NCI-H524 (cell line): Measurements from ENCODE around the gene R3HDM2.
"Not testable (repeated sequence)": the region's sequence is repeated elsewhere in the genome, so short reads cannot be mapped to it uniquely, and the experiment has no call there.

Source experiments
- DNase-seq, 2 experiments: peaks; one replicate each; lab custom pipeline; 2025; lab: John Stamatoyannopoulos, UW

The R3HDM2 gene

DNA sequence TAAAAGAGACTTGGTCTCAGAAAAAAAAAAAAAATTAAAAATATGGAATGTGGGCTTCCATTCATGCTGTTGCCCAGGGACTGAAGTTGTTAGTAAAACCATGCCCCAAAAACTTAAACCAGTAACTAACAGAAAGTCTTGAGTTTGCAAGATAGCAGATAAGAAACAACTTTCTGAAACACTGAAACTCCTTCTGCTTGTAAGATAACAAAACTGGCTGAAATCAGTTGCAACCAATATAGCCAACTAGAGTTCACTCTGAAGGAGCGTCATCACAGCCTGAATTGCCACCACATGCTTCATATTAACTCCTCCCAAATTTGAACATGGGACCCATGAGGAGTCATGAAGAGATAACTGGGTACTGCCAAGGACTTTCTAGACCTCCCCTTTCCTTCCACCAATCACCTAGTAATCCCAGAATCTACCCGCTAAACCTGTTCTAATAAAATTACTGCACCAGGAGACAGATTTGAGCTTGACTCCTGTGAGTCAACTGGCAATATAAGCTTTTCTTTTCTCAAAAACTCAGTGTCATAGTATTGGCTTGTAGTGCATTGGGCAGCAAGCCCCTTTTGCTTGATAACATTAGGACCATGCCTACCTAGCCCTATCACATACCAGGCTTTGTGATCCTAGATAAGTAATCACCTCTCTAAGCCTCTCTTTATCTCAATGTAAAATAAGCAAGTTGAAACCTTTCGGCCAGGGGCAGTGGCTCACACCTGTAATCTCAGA lies 53.6 kb downstream of the R3HDM2 start:
- DNase-seq, result no peak

DNA sequence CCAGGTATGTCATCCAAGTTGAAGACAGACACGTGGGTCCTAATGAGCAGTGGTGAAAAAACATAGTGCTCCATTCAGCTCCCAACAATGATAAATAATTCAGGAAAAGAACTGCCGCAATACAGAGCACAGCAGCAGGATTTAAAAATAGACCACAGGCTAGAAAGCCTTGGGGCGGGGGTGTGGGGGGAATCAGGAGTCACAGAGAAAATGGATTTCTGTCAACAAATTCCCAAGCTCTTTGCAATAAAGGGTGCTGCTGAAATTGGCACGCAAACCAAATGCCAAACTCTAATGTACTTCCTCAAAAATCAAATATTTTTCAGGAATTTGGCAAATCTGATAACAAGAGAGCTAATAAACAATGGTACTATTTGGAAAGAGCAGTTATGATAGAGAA lies 58.6 kb downstream of the R3HDM2 start:
- DNase-seq, result no peak

DNA sequence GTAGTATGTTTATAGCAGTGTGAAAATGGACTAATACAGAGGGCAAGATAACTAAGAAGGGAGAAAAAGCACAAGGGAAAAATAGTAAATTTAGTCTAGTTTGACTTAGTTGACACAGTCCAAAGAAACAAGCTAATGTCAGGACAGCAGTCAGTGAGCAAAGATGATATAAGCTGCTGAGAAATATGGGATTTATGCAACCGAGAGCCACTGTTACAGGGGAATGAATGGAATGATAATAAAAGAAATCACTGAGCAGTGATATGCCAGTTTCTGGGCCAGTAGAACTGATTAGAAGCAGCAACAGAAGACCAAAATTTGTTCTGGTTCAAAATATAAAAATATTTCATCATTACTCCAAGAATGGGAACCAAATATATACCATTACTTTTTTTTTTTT lies 60.1 kb downstream of the R3HDM2 start:
- no peak for DNase-seq

DNA sequence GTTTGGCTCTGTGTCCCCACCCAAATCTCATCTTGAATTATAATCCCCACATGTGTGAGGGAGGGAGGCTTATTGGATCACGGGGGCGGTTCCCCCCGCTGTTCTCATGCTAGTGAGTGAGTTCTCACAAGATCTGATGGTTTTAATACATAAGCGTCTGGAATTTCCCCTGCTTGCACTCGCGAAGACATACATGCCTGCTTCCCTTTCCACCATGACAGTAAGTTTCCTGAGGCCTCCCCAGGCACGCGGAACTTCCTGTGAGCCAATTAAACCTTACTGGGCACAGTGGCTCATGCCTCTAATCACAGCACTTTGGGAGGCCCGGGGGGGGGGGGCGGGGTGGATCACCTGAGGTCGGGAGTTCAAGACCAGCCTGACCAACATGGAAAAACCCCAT lies 60.8 kb downstream of the R3HDM2 start:
- no peak for DNase-seq

- no peak for DNase-seq
These were observed 61.6 kb downstream of the R3HDM2 start for GRCh38 chr12:57369202-57369601.

GRCh38 chr12:57368349-57369095 lies 62.3 kb downstream of the R3HDM2 start:
- DNase-seq, result no peak

GRCh38 chr12:57367121-57367520 lies 63.7 kb downstream of the R3HDM2 start:
- DNase-seq, result no peak

DNA sequence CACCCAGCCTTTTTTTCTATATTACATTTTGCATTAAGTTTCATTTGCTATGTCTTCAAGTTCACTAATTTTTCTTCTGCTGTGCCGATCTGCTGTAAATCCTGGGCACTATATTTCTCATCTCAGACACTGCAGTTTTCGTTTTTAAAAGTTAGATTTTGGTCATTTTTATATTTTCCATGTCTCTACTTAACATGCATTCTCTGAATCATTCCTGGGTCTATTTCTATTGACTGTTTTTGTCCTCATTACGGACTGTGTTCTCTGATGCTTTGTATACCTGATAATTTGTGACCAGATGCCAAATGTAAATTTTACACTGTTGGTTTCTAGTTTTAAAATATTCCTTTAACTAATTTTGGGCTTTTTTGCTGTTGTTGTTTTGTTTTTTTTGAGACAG lies 64.5 kb downstream of the R3HDM2 start:
- DNase-seq, result no peak

- DNase-seq, result not testable (repeated sequence)
These were observed 66.7 kb downstream of the R3HDM2 start for GRCh38 chr12:57364156-57364555.

DNA sequence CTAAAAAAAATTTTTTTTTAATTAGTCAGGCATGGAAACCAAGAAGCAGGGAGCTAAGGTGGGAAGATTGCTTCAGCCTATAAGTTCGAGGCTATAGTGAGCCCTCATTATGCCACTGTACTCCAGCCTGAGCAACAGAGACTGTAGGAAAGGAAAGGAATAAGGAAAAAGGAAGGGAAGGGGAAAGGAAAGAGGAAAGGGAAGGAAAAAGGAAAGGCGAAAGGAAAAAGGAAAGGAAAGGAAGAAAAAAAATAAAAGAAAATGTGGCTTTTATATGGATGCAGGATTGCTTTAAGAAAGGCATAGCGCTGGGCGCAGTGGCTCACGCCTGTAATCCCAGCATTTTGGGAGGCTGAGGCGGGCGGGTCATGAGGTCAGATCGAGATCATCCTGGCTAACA lies 70.4 kb downstream of the R3HDM2 start:
- no peak for DNase-seq

DNA sequence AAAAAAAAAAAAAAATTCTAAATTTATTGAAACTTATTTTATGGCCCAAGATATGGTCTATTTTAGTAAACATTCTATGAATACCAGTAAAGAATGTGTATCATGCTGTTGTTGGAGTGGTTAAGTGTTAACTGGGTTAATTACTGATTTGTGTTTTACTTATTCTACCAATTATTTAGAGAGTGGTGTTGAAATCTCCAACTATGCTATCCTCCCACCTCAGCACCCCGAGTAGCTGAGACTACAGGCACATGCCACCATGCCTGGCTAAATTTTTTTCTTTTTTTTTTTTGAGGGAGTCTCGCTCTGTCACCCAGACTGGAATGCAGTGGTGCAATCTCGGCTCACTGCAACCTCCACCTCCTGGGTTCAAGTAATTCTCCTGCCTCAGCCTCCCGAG lies 72.2 kb downstream of the R3HDM2 start:
- DNase-seq, result no peak

DNA sequence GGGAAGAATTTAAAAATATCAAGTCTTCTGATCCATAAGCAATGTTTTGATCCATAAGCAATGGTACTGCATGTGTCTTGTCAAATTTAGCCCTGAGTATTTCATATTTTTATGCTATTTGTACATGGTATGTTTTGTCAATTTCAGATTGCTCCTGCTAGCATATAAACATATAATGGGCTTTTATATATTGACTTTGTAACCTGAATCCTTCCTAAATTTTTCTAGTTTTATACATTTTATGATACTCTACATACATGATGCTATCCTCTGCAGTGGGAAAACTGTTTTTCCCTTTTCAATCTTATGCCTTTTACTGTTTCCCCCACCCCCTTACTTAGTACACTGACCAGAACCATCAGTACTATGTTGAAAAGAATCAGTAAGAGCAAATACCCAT lies 75.1 kb downstream of the R3HDM2 start:
- DNase-seq, result no peak

GRCh38 chr12:57352166-57352565 lies 78.7 kb downstream of the R3HDM2 start:
- DNase-seq, result no peak

DNA sequence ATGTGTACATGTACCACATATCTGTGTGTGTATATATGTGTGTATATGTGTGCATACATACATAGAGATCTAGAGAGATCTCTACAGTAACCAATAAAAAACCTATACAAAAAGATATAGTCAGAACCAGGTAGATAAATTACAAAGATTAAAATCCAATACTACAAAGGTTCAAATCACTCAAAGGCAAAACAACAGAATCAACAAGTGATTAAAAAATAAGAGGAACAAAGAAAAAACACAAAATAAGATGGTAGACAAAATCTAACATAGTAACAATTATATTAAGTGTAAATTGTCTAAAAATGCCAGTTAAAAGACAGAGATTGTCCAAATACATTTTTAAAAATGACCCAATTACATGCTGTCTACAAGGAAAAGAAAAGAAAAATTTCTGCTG lies 83.6 kb downstream of the R3HDM2 start:
- DNase-seq, result no peak

DNA sequence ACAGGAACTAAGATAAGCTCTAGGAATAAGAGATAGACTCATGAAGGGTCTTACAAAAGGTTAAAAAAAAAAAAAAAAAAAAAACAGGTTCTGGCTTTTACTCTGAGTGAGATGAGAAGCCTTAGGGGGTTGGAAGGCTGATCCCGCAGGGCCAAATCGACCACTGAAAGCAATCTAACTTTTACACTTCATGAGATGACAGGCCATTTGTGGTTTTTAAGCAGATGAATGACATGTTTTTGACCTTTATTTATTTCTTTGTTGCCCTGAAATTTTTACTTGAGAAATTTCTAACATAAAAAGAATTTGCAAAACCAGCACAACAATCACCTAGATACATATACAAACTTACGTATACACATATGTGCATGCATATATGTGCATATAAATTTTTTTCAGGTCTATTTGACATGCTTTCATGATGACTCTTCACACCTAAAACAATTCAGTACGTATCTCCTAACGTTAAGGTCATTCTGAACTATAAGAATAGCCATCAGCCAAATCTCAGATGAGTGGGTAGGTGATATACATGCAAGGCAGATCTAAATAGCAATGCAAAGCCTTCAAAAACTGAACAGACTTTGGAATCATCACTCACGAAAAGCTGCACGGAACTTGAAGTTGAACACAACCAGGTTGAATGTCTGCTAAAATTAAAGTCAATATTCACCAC lies 87.0 kb downstream of the R3HDM2 start:
- no peak for DNase-seq

- DNase-seq, result peak; percentile 31 to 58
These were observed 88.6 kb downstream of the R3HDM2 start for GRCh38 chr12:57342207-57342691.

- no peak for DNase-seq
These were observed 89.4 kb downstream of the R3HDM2 start for GRCh38 chr12:57341275-57341990.

DNA sequence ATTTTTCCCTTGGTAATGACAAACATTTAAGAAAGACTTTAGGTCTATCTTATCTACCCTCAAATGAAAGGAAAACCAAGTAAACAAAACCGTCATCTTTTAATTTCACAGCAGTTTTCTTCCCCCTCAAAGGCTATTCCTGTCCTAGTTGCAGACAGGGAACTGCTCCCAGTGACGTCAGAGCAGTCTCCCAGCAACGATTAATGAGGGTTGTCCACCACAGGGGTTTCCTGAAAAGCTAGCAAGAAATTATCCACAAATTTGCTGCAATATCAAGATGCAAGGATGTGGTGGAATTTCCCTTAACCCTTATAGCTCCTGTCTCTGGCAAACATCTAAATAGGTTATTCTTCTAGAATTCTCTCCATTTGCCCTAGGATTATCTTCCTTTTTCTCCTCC lies 90.7 kb downstream of the R3HDM2 start:
- no peak for DNase-seq

GRCh38 chr12:57336299-57336698 lies 94.5 kb downstream of the R3HDM2 start:
- DNase-seq, result not testable (repeated sequence)

DNA sequence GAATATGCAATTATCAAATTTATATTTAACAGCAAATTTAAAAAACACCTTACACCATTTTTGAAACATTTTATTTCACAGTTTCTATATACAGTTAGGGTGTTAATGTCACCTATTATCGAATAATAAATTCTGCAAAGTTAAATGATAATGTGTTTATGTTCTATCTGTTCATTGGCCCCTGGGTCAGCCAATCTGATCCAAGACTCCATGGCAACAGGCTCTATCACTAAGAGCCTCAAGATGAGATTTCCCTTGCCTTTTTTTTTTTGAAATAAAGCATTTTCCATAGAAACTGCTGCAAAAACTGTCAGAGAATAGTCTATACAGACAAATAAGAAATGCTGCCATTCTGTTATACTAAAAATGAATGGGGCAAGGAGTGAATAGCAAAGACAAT lies 96.6 kb downstream of the R3HDM2 start:
- no peak for DNase-seq

GRCh38 chr12:57332646-57333312 lies 98.1 kb downstream of the R3HDM2 start:
- DNase-seq, result no peak

- no peak for DNase-seq
These were observed 99.9 kb downstream of the R3HDM2 start for GRCh38 chr12:57330992-57331391.
